NB4 (cell line): Measurements from ENCODE around the gene ACD.

Experiments
- DNase-seq: peaks from one replicate; pipeline ENCODE4 v3.0.0; 2010; ENCODE audit warnings: low read depth
- H3K4me3 ChIP-seq: one replicate; pipeline ENCODE4 v1.5.1; 2011; ENCODE audit warnings: mild to moderate bottlenecking, low read depth, low read length, moderate library complexity
- CTCF ChIP-seq: IDR thresholded peaks from one replicate; pipeline ENCODE4 v1.5.1; 2012; ENCODE audit warnings: low read depth, low read length
- MAX ChIP-seq: IDR thresholded peaks from 2 replicates; pipeline ENCODE4 v1.6.1; 2011; ENCODE audit warnings: low read depth, low read length
- MYC ChIP-seq: IDR thresholded peaks from 2 replicates; pipeline ENCODE4 v1.6.1; 2011; ENCODE audit warnings: low read depth, low read length
- POLR2A ChIP-seq: IDR thresholded peaks from 2 replicates; pipeline ENCODE4 v1.6.1; 2011; ENCODE audit warnings: mild to moderate bottlenecking; ENCODE audit not compliant: insufficient read length; ENCODE audit errors: extremely low read depth

Gene ACD

DNA sequence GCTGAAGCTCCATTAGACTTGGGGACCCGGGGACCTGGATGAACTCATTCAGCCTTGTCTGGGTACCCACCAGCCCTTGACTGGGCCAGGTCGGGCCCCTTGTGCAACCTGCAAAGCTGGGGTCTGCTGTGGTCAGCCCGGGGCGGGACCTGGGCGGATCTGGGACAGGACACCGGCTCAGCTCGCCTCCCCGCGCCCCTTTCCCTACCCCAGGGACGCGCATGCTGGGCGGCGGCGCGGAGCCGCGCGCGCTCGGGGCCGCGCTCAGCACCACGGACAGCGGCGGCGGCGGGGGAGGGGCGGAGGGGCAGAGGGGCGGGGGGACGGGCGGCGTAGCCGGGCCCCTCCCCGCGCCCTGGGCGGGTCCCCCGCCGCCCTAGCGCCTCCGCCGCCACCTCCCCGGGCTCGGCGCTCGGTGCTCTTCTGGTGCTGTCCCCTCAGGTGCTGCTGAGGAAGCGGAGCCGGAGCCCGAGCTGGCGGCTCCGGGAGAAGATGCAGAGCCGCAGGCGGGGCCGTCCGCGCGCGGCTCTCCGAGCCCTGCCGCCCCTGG, 7.4 kb downstream of the ACD start:
- DNase-seq, result peak; percentile 50
- no peak overlapping the region for H3K4me3 ChIP-seq
- TF ChIP-seq POLR2A (no peak), CTCF (no peak), MYC (no peak), MAX (no peak)

DNA sequence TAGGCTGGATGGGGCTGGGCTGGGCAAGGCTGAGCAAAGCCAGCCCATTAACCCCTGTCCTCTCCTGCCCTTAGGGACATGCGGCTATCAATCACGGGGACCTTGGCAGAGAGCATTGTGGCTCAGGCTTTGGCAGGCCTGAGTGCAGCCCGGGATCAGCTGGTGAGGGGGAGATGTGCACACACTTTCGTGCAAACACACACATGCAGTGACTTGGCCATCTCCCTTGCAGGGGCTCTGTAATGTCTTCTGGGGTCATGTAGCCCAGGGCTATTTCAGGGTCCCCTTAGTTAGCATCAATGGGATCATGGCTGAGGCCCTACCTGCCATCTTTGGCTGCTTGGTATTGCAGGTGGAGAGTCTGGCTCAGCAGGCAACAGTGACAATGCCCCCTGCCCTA, 8.2 kb downstream of the ACD start:
- TF ChIP-seq CTCF (no peak), MYC (no peak), MAX (no peak), POLR2A (no peak)
- no peak overlapping the region for H3K4me3 ChIP-seq
- DNase-seq, result no peak

- no peak overlapping the region for H3K4me3 ChIP-seq
- TF ChIP-seq MAX (no peak), CTCF (no peak), POLR2A (no peak), MYC (no peak)
- no peak for DNase-seq
Observed at GRCh38 chr16:67651039-67651438, 9.0 kb downstream of the ACD start.

DNA sequence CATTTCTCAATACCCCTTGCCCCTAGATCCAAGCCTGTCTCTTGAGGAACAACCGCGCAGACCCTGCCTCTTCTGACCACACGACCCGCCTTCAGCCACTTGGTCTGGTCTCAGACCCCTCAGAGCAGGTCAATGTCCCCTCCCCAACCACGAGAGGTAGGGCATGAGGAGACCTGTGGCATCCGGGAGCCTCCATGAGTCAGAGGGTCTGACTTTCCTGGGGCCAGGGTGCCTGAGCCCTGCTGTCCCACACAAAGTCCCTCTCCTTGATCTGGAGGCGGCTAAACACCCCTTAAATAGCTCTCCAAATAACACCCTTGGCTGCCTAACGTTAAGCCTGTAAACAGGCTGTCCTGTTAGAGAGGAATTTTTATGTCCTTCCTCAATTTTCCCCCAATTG, 10.0 kb downstream of the ACD start:
- TF ChIP-seq POLR2A (no peak), MAX (no peak), MYC (no peak), CTCF (no peak)
- no peak overlapping the region for H3K4me3 ChIP-seq

GRCh38 chr16:67649494-67649931, 10.5 kb downstream of the ACD start:
- DNase-seq, result no peak

More for the DNA sequence above, 10.0 kb downstream of the ACD start:
- peak; percentile 3 for DNase-seq

More at GRCh38 chr16:67649494-67649931, 10.5 kb downstream of the ACD start:
- no peak for TF ChIP-seq MAX
- TF ChIP-seq POLR2A, result no peak
- TF ChIP-seq MYC, result no peak
- TF ChIP-seq CTCF, result no peak
- no peak overlapping the region for H3K4me3 ChIP-seq
